NCI-H510A treated with DMSO at 0.1 percent for 48 hours (cell line): ENCODE data around the gene OTOG.

ENCODE experiments used
- DNase-seq: peaks from one replicate; lab custom pipeline; 2025; lab: John Stamatoyannopoulos, UW

OTOG gene

DNA sequence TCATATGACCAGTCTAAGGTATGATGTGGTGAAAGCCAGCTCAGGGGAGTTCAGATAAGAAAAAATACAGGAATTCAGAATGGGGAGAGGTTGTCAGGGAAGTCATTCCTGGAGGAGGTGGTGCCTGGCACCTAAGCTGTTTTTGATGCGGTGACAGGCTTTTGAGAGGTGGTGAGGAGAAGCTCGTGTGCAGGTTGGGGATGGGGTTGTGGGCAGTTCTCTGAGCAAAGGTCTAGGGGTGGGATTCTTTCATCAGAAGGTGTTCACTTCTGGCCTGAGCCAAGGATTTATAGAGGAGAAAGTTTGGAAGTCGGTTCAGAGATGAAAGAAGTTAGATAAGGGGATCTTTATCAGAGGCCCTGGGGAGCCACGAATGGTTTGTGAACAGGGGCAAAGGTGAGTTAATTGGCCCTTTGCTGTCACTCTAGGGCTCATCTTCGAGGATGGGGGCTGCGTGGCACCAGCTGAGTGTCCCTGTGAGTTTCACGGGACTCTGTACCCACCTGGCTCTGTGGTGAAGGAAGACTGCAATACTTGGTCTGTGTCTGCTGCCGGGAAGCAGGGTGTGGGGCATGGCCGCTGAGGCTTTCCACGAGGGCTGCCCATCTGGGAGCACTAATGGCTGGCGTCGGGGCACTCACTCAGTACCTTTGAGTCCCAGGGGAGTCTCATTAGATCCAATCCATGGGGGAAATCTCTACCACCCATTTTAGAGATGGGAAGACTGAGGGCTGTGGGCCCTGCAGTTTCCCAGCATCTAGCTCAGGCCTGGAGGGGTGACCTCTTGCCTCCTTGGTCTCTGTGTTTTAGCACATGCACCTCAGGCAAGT, 13.4 kb downstream of the OTOG start:
- no peak for DNase-seq

DNA sequence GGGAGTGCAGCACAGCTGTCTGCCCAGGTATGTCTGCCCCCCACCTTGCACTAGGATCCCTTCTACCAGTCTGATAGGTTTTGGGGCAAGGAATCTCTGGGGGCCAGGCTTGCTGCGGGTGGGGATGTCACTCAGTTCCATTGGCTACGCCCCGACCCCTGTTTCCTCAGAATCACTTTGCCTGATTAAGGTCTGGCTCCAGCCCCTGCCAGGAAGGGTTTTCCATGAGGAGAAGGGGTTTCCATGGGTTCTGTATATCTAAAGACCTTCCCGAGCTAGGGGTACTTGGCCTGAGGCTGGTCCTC, 14.0 kb downstream of the OTOG start:
- no peak for DNase-seq

DNA sequence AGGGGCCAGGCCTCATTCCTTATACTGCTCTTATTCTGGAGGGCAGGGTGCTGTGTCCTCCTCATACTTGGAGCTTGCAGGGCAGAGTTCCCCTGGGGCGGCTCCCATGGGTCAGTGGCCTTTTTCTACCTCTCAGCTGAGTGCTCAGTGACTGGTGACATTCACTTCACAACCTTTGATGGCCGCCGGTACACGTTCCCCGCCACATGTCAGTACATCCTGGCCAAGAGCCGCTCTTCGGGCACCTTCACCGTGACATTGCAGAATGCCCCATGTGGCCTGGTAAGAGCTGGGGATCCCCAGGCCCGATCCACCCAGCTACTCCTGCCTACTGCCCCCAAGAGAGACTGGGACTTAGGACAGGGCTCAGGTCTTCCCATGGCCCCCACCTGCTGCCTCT, 14.5 kb downstream of the OTOG start:
- DNase-seq, result no peak

DNA sequence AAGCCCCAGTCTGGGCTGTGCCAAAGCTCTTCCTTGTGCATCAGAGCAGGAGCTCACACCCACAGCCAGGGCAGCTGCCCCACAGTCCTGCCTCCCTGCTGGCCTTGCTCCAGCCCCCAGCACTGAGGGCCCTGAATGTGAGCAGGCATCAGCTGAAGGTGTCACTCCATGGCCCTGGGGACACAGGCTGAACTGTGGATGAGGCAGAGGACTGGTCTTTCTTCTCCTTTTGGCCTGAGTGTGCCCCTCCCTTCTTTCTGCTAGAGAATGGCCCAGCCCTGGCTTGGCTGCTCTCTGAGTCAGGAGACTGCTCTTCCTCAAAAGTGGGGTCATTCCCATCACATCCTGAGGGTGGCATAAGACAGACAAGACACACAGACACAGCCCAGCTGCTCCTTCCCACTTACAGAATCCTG, 16.2 kb downstream of the OTOG start:
- DNase-seq, result no peak

DNA sequence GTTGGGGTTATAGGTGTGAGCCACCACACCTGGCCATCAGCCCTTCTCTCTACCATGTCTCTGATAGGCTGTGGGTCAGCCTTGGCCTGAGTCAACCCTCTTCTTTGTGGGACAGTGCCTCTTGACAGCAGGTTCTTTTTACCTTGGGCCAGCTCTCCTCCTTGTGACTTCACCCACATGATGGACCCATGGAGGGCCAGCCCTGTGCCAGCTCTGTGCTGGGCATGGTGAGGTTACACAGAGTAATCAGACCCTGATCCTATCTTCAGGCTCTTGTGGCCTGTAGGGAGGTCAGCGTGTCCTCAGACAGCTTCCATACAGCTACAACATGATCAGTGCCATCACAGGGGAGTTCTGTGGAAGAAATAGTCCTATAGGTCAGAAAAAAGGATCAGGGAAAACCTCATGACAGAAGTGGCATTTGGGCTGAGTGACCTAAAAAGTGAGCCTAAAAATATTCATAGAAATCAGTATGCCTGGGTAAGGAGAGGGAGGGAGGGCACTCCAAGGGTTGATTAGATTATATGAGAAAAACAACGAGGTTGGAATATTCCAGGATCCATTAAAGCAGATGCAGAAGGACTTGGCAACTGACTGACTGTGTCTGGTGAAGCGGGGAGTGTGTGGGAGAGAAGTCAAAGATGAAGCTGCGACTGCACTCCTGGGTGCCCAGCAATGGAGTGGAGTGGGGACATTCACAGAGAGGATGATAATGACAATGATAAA, 17.1 kb downstream of the OTOG start:
- no peak for DNase-seq

DNA sequence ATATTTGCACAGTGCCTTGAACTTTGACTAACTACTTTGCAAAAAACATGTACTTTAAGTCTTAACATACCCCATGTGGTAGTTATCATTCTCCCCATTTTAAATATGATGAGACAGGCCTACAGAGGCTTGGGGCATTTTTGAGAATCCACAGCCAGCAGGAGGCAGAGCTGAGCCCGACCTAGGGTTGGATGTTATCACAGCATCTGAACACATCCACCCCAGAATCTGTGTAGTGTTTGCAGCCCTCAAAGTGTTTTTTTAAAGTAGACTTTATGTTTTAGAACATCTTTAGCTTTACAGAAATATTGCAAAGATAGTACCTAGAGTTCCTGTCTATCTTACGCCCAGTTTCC, 17.6 kb downstream of the OTOG start:
- no peak for DNase-seq

DNA sequence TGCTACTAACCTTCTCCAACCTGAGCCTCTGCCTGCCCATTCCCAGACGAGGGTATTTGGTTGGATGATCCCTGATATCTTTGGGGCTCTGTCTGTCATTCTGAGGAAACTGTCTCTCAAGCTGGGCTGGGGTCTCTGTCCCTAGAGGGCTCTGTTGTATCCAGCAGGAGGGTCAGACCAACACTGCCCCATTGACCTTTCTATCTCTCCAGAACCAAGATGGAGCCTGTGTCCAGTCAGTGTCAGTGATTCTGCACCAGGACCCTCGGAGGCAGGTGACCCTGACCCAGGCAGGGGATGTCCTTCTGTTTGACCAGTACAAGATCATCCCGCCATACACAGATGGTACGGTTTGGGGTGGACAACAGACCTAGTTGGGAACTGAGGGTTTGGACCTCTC, 21.9 kb downstream of the OTOG start:
- DNase-seq, result no peak

DNA sequence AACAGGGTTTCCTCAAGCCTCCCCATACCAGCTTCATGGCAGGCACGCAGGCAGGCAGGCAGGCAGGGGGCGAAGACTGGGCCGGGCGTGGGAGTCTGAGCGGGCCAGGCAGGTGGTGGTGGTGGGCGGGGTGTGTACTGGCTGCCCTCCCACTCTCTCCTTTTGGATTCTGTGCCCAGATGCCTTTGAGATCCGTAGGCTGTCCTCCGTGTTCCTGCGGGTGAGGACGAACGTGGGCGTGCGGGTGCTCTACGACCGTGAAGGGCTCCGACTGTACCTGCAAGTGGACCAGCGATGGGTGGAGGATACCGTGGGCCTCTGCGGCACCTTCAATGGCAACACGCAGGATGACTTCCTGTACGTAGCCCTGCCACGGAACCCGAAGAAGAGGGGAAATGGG, 23.0 kb downstream of the OTOG start:
- DNase-seq, result no peak

DNA sequence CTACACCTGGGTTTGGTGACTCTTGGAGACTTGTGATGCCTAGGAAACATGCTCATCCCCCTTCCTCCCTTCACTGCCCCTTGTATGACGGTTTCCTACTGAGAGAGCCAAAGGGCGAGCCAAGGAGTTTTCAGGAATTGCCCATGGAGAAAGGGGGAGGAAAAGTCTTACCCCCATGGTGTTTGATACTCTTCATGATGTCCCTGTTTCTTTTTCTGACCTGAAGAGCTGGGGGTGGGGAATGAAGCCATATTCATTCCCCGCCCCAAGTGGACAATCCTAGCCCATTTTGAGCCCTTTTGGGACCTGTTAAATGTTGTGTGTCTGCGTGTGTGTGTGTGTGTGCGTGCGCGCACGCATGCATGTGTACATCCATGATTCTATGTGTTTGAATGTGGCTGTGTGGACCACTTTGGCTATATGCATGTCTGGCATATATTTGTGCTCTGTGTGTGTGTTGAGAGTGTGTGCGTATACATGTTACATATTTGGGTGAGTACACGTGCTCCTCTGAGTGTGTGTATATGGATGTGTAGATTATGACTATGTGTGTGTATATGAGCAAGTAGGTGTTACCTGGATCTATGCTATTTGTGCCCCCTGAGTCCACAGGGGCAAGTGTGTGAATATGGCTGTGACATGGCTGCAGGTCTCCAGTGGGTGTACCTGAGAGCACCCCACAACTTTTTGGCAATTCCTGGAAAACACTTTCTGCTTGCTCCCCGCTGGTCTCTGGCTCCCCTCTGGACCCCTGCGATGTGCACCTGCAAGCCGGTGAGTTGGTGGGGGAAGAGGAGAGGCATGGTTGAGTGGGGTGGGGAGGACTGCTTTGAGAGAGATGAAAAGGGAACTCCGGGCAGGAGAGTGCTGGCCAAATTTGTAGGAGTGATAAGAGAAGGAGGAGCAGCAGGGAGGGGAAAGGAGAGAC, 24.6 kb downstream of the OTOG start:
- no peak for DNase-seq

DNA sequence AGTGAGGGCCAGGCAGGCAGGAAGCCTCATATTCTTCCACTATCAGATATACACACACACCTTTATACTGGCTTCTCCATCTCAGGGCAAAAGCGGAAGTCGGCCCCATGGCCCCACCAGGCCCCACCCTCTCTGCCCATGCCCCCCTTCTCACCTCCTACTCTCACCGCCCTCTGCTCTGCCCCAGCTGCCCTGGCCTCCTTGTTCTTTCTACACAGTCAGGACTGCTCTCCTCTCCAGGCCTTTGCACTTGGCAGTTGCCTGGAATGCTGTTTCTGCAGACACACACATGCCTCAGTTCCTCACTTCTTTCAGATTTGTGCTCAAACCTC, 25.3 kb downstream of the OTOG start:
- DNase-seq, result no peak

DNA sequence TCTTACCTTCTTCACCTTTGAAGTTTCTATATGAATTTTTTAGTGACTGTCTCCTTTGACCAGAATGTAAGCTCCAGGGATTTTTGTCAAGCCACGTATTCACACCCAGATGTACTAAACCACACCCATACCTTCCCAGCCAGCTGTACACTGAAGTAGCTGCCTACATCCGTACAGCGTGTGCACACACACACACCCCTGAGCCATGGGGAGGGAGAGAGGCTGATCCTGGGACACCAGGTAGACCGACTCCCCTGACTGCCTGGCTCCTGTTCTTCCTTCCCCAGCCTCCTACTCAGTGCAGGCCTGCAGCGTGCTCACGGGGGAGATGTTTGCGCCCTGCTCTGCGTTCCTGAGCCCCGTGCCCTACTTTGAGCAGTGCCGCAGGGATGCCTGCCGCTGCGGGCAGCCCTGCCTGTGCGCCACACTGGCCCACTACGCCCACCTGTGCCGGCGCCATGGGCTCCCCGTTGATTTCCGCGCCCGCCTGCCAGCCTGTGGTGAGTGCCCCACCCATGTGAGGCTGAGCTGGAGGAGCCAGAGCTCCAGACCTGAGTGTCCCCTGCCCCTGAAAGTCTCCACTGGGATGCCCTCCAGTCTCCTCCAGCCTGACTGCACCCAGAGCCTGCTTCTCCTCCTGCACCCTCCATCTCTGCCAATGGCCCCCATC, 25.9 kb downstream of the OTOG start:
- no peak for DNase-seq

DNA sequence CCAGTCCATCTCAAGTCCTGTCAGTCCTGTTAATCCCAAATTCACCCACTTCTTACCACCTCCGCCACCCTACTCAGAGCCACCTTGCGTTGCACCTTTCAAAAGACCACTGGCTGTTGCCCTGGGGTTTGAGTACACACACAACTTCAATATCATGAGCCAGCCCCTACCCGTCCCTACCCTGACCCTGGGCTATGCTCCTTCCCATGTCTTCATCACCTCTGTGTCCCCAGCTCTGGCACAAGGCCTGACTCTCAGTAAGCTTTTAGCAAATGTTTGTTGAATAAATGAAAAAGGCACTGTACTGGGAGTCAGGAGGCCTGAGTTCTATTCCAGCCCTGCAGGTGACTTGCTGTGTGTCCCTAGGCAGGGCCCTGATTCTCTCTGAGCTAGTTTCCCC, 26.5 kb downstream of the OTOG start:
- no peak for DNase-seq

DNA sequence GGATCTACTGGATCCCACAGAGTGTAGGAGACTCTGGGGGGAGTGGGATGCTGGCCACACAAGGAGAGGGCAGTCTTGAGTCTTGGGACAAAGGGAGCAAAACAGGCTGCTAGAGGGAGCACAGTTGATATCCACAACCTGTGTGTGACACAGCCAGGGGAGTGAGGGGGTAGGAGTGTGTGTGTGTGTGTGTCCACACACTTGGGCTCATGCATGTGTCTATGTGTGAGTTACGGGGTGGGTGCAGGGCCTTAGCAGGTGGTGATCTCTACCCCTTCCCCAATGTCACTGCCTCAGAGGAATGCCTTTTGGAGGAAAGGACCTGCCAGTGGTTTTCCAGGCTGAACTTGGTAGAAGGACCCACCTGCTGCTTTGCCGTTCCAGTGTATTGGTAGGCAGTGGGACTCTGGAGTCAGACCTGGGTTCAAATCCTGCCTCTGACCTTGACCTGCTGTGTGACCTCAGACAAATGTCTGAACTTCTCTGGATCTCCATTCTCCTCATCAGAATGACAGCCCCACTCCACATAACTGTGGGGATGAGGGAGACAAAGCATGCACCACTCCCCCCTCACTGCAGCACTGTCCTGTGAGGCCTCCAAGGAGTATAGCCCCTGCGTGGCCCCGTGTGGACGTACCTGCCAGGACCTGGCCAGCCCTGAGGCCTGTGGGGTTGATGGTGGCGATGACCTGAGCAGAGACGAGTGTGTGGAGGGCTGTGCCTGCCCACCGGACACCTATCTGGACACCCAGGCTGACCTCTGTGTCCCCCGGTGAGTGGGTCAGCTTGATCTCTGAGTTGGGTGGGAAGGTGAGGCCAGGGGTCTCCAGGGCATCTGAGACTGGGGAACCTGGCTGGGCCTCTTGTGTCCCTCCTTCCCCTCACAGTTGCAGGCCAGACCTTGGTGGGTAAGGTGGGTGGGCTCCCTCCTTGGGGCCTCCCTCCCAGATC, 27.4 kb downstream of the OTOG start:
- DNase-seq, result no peak

DNA sequence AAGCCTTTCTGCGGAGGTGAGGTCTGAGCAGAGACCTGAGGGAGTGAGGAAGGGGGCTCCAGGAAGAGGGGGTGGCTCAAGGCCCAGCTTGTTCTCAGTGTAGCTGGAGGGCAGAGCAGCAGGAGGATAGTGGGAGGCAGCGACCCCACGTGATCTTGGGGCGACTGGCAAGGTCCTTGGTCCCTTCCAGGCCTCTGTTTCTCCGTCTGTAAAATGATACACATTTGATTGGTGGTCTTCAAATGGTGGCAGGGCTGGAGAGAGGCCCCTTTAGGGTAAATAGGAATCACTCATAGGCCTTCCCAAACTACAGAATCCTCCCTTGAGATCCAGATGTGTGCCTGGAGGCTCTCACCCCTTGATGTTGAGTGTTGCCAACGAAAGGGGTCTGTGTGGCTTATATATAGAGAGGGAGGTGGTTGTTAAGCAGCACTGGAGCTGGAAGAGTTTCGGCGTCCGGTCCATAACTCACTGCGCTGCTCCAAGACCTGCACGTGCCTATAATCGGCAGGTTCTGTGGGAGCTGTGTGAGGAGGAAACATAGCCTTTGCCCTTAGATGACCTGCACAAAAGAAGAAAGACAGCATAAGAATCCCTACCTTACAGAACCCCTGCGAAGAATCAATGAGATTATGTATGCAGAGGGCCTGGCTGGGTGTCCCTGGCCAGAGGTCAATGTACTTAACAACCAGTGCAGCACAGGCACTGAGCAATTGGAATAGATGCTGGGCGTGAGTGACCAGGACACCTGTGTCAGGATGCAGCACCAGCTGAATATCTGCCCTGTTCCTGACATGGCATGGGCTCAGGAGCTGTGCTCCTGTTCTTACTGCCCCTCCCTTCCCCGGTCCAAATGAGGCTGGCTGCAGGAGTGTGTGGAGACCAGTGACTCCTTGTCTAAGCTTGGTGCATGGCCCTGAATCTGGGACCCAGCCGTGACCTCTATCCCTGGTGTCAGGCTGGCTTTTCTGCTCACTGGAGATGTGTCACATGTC, 28.7 kb downstream of the OTOG start:
- DNase-seq, result no peak

DNA sequence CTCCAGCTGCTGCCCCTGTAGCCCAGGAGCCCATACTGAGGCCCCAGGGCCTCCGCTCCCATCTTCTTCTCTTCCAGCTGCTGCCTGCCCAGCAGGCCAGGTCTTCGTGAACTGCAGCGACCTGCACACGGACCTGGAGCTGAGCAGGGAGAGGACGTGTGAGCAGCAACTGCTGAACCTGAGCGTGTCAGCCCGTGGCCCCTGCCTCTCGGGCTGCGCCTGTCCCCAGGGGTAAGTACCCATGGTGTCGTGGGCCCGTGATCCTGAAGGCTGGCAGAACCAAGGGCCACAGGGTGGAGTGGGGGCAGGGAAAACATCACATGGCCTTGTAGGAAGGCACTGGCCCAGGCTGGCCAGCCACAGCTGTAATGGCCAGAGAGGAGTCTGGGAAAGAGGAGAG, 31.2 kb downstream of the OTOG start:
- no peak for DNase-seq

DNA sequence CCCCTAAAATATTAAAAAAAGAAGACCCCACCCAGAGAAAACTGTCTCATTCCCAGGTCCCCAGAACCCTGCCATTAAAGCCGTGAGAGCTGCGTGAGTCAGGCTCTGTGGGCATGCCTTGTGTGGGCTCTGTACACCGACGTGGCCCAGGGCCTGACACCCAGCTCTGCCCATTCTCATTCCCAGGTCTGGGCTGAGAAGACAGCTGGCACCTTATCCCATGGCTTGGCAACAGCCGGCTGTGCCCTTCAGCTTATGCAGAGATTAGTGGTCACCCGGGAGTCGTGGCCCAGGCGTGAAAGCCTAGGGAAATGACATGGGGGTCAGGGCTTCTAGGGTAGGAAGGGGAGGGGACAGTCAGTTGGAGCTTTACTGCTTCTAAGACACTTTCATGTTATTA, 31.9 kb downstream of the OTOG start:
- no peak for DNase-seq

DNA sequence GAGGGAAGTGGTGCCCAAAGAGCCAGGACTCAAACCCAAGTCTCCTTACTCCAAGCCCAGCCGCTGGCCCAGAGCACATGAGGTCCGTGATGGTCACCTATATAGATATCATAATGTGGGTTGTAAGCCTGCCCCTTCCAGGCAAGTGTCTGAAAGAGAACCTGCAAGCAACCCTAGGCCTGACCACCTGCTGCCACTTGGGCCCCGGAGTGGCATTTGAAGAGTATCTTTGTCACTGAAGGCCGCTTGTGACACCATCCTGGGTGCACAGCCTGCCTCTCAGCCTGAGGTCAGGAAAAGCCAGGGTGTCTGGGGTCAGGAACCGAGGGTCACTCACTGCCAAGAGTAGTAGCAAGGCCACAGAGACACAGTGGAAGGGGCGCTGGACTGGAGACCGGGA, 32.4 kb downstream of the OTOG start:
- DNase-seq, result no peak

DNA sequence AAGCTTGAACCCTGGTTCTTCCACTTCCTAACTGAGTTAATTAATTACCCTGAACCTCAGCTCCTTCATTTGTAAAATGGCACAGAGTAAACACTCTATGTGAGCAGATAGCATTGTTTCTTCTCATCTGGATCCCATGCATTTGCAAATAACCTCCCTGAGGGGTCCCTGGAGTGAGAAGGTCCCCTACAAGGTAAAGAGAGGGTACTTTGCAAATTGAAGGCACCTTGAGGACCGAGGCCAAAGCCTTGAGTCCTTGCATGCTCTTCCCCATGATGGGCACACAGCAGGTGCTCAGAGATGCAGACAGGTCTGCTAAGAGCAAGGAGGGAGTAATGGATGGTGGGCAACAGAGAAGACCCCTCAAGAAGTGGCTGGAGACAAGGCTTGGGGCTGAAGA, 33.2 kb downstream of the OTOG start:
- DNase-seq, result no peak

DNA sequence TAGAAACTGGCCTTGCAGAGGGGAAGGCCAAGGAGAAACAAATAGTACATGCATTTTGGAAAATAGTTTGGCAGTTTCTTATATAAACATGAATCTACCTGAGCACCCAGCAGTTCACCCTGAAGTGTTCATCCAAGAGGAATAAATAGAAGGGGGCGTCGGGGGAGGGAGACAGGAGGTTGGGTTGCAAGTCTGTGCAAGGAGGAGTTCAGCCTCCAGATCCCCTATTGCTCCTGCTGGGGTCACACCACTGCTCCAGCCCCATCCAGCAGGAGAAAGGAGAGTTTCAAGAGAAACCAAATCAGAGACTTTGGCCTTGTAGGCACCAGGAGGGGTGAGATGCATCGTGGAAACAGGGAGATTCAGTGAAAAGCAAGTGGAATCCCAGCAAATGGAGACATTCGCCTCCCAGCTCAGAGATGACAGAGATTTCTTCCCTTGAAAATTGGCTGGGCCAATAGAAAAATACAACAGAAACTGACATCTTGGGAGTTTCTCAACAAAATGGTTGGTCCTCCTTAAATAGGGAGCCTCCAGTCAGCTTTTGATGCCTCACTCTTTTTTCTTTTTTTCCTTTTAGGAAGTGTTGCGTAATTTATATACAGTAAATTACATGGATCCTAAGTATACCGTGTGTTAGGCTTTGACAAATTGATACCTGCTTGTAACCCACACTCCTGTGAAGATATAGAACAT, 34.1 kb downstream of the OTOG start:
- DNase-seq, result no peak

DNA sequence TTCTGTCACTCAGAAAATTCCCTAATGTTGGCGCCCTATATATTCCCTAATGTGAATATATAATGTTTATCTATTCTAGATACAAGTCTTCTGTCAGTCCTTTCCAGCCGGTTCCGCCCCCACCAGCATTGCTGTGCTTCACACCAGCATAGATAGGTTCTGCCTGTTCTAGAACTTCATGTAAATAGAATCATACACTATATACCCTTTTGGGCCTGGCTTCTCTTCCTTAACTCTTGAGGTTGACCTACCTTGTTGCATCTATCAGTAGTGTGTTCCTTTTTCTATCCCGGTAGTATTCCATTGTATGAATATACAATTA, 34.6 kb downstream of the OTOG start:
- no peak for DNase-seq
